GM03348 (cell line): ENCODE measurements around the gene ANKRD18B.
"Not testable (repeated sequence)": the region's sequence is repeated elsewhere in the genome, so short reads cannot be mapped to it uniquely, and the experiment has no call there.

Experiments
- DNase-seq: peaks from one replicate; pipeline ENCODE4 v3.0.0; 2012; ENCODE audit warnings: low spot score

Gene ANKRD18B

GRCh38 chr9:33611358-33611757, 87.3 kb downstream of the ANKRD18B start:
- no peak for DNase-seq

- DNase-seq, result not testable (repeated sequence)
Observed at GRCh38 chr9:33612410-33612809, 88.4 kb downstream of the ANKRD18B start.

DNA sequence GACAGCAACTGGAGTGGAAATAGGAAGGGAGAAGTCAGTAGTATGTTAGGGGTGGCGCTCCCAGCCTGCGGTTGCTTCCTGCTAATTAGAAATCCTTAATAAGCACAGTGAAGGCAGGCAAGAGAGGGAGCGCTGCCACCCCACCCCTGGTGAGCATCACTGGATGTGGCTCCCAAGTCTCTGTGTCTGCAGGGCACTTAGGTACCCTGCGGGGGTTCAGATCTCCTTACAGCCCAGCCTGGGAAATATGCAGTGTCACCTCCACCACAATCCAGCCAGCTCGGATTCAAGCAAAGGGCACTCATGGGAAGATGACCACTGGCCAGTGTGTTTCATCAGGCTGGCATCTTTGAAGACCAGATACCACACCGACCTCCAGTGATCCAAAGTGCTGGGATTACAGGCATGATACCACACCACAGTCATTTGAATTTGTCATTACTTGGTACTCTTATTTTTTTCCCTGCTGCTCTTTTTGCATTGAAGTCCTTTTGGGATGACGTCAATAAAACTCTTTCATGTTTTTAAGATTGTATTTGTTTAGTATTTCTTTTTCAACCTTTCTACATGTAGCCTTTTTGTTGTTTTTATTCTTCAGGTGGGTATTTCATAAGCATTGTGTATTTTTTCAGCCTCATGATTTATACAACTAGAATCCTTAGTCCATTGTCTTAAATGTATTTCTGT, 90.1 kb downstream of the ANKRD18B start:
- DNase-seq, result no peak

GRCh38 chr9:33618370-33618769, 94.3 kb downstream of the ANKRD18B start:
- DNase-seq, result not testable (repeated sequence)

DNA sequence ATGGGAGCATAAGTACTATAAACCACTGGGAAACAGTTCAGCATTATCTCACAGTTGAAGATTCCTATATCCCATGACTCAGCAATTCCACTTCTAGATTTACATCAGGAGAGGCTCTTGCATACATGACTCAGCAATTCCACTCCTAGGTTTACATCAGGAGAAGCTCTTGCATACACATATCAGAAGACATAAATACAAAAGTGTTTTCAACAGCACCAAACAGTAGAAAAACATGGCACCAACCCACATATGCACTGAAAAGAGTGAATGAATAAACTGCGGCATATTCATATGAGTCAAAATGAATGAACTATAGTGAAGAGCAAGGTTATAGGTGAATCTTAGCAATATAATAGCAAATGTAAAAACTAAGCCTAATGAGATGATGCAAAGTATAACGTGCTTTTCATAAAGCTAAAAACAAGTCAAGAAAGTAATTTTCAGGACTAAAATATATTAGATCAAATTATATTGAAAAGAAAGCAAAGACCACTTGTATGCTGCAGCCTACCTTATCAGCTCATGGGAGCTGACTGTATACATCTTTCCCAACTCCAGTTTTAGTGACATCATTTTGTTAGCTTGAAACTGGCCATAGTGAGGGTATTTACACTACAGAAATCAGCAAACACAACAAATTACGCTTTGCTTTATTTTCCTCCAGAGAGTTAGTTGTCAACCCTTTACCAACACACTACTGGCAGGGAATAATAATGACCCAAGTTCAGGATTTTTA, 95.8 kb downstream of the ANKRD18B start:
- DNase-seq, result peak; percentile 20

DNA sequence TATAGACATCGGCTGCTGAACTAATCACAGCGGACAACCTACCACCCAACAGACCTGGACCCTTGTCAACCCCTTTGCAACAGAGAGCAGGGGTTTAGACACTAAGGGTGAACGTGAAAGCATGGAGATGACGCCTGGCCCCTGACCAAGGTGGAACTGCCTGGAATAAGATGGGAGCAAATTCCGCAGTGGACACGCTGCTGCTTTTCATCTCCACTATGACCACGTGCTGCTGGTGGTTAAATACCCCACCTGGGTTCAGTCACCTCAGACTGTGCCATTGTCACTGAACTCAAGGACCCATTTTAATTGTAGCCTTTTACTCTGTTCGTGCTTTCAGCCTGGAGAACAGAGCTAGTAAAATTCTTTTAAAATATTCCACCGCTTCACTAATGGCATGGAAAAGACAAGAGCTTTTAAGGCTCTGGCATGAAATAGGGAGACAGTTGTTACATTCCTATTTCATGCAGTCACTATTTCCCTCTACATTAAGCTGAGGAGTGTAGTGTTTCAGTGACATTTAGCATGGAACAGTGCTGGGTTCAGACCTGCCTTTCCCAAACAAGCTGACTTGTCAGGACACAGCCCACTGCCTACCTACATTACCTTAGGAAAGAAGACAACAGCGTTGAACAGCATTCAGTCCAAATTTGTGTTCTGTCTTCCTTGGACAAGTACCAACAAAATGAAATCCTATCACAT, 96.8 kb downstream of the ANKRD18B start:
- DNase-seq, result peak; percentile 78
